B cell (primary cell): ENCODE results near the gene MMAB.

Source experiments
- CTCF ChIP-seq: fragments of 200-600 bp; IDR thresholded peaks from one replicate; pipeline ENCODE4 v1.8.0; 2022; ENCODE audit warnings: antibody characterized with exemption, mild to moderate bottlenecking
- EZH2 ChIP-seq: IDR thresholded peaks from 2 replicates; pipeline ENCODE4 v1.6.1; 2012; ENCODE audit warnings: borderline replicate concordance, low read depth, mild to moderate bottlenecking, moderate library complexity, low read length; ENCODE audit not compliant: insufficient read depth, poor library complexity, severe bottlenecking

DNA sequence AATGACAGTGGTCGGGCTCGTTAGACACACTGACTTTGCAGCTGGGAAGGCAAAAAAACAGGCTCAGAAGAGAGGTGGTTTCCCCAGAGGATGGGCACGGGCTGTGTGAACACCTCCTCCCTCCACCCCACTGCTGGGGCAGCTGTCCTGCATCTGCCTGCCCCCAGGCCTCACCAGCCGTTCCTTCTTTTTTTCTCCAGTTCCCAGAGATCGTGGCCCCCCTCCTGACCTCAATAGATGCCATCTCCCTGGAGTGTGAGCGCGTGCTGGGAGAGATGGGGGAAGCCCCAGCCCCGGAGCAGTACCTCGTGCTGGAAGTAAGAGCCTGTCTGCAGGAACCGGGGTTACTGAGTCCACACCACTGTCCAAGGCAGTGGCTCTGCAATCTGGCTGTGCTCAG lies 17.7 kb upstream of the MMAB start:
- TF ChIP-seq EZH2 = no peak
- TF ChIP-seq CTCF = no peak
